HFFc6 (cell line): ENCODE measurements around the gene EEFSEC. TPM values are rescaled to one million over a fixed set of nuclear protein-coding genes. Genes with fewer than 3 reads are reported as not detected.

Experiments used
- DNase-seq: peaks from one replicate; pipeline ENCODE4 v3.0.0-alpha.2; 2018
- H3K27ac Mint-ChIP-seq: 2 replicates; pipeline ENCODE4 v1.8.0; 2020; ENCODE audit warnings: mild to moderate bottlenecking, mixed read lengths
- H3K27me3 Mint-ChIP-seq: 2 replicates; pipeline ENCODE4 v1.8.0; 2021; ENCODE audit warnings: mild to moderate bottlenecking, moderate library complexity, mixed read lengths; ENCODE audit not compliant: insufficient read depth
- H3K36me3 Mint-ChIP-seq: 2 replicates; pipeline ENCODE4 v1.8.0; 2021; ENCODE audit warnings: low read depth, mixed read lengths
- H3K4me1 Mint-ChIP-seq: 2 replicates; pipeline ENCODE4 v1.8.0; 2020; ENCODE audit warnings: low read depth, mixed read lengths
- H3K4me3 Mint-ChIP-seq: 2 replicates; pipeline ENCODE4 v1.8.0; 2020; ENCODE audit warnings: mild to moderate bottlenecking, moderate library complexity, mixed read lengths
- H3K9me3 Mint-ChIP-seq: 2 replicates; pipeline ENCODE4 v1.8.0; 2020; ENCODE audit warnings: mild to moderate bottlenecking, mixed read lengths
- total RNA-seq, 6 experiments: library from RNA; stranded (reverse); fragmentation: NEBNext Ultra II Directional; extraction: Animal tissue kit (Norgen Biotek cat#: 25700); gene quantifications; 2 replicates in 1 of 6; 3 replicates in 5 of 6; pipeline ENCODE4 v1.2.3, GENCODE V29; 2021
- TF ChIP-seq, protein P1 (sequence below): fragments of 200-600 bp; sonication (generic); IDR thresholded peaks from 2 replicates; pipeline ENCODE4 v1.5.0; 2021; ENCODE audit warnings: antibody characterized with exemption, mild to moderate bottlenecking

EEFSEC gene
- total RNA-seq, 6 experiments from 2014 or later, result 8.2 to 11.6 (median 11.0) TPM

DNA sequence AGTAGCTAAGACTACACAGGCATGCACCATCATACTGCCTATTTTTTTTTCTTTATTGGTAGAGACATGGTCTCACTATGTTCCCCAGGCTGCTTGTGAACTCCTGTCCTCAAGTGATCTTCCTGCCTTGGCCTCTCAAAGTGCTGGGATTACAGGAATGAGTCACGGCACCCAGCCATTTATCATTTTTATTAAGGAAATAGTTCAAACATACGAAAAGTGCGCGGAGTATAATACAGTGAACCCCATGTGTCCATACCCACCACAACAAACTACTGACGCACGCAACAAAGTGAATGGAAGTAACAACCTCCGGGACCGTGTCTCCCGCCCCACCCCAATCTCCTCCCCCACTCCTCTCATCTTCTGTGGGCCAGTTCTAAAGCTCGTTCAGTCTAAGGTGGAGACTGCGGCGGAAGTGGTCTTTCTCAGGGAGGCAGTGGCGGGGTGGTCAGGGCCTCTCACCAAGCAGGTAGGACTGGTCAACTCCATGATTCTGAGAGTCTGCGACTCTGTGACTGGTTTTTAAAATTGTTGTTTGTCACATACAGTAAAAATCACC, 271.3 kb downstream of the EEFSEC start:
- Mint-ChIP-seq H3K27ac (no peak overlapping the region), H3K4me1 (peaks cover 7% of the 10 kb centered on the region), H3K4me3 (no peak overlapping the region), H3K9me3 (no peaks in the 10 kb centered on the region), H3K36me3 (no peaks in the 10 kb centered on the region), H3K27me3 (peaks cover 5% of the 10 kb centered on the region; the same call in 1 of the 2 replicates)
- TF ChIP-seq, protein P1, sequence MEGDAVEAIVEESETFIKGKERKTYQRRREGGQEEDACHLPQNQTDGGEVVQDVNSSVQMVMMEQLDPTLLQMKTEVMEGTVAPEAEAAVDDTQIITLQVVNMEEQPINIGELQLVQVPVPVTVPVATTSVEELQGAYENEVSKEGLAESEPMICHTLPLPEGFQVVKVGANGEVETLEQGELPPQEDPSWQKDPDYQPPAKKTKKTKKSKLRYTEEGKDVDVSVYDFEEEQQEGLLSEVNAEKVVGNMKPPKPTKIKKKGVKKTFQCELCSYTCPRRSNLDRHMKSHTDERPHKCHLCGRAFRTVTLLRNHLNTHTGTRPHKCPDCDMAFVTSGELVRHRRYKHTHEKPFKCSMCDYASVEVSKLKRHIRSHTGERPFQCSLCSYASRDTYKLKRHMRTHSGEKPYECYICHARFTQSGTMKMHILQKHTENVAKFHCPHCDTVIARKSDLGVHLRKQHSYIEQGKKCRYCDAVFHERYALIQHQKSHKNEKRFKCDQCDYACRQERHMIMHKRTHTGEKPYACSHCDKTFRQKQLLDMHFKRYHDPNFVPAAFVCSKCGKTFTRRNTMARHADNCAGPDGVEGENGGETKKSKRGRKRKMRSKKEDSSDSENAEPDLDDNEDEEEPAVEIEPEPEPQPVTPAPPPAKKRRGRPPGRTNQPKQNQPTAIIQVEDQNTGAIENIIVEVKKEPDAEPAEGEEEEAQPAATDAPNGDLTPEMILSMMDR, result no peak
- no peak for DNase-seq

DNA sequence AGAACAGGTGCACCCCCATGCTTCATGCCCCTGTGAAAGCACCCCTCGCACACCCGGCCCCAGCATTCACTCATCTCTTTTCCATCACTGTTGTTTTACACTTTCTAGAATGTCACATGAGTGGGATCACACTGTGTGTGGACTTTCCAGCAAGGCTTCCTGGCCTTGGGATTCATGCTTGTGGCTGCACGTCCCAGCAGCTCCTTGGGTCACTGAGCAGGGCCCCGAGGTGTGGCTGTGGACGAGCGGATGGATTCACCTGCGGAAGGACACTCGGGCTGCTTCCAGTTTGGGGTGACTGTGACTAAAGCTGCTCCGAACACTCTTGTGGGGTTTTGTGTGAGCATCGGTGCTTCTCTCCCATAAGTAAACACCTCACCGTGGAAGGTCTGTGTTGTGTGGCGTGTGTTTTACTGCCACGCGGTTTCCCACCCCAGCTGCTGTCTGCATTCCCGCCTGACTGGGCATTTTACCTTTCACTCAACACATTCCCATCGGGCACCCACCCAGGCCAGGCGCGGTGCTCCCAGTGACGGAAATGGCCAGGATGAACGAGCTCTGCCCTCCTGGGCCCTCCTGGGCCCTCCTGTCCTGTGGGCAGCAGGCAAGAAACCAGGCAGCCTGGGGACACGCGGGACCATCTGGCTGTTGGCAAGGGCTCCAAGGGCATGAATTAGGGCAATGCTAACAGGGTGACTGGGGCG, 272.0 kb downstream of the EEFSEC start:
- Mint-ChIP-seq H3K4me3 (no peak overlapping the region), H3K9me3 (no peaks in the 10 kb centered on the region), H3K36me3 (no peaks in the 10 kb centered on the region), H3K27me3 (peaks cover 11% of the 10 kb centered on the region; the same call in 1 of the 2 replicates), H3K4me1 (peaks cover 7% of the 10 kb centered on the region), H3K27ac (no peak overlapping the region)
- TF ChIP-seq, protein P1, result no peak
- DNase-seq, result no peak

DNA sequence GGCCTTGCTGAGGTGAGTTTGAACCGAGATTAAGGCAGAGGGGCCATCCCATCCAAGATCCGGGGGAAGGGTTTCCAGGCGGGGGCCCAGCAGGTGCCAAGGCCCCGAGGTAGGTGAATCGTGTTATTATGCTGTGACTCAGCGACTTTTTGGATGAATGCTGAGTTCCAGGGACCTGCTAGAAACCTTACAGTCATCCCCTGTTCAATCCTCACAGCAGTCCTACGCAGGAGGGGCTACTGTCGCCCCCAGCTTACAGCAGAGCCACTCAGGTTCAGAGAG, 272.5 kb downstream of the EEFSEC start:
- H3K36me3 Mint-ChIP-seq, result no peaks in the 10 kb centered on the region
- no peak overlapping the region for H3K4me3 Mint-ChIP-seq
- DNase-seq, result no peak
- H3K4me1 Mint-ChIP-seq, result peaks cover 7% of the 10 kb centered on the region
- H3K27me3 Mint-ChIP-seq, result peaks cover 14% of the 10 kb centered on the region; the same call in 1 of the 2 replicates
- TF ChIP-seq, protein P1, result no peak
- no peak overlapping the region for H3K27ac Mint-ChIP-seq
- no peaks in the 10 kb centered on the region for H3K9me3 Mint-ChIP-seq

DNA sequence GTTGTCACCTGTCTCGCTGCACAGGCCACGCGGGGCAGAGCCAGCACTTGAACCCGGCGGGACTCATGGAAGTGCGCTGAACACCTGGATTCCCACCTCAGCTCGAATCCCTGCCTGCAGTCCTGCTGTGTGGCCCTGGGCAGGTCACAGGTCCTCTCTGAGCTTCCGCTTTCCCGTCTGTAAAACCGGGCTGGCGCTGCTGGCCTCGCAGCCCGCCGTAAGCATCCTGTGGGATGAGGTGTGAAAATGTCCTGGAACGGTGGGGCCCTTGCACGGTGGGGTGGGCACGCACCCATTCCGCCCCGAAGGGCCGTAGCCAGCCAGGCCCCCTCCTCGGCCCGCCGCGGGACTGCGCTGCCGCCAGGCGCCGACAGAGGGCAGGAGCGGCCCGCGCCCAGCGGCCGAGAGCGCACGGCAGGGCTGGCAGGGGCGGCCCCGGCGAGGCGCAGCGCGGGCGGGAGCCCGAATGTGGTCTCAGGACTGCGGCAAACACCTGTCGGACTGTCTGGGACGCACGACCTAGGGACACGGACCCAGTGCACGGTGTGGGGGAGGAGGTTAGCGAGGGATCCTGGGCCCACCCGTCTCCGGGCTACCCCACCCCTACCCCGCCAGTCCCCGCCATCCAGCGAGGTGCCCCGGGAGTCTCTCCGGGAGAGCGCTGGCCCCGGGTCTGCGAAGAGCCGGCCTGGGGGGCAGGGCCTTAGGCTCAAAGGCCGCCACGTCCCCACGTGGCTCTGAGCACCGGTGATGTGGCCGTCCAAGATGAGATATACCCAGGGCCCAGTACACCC, 273.0 kb downstream of the EEFSEC start:
- Mint-ChIP-seq H3K4me3 (no peak overlapping the region), H3K27ac (no peak overlapping the region), H3K4me1 (peaks cover 7% of the 10 kb centered on the region), H3K9me3 (no peaks in the 10 kb centered on the region), H3K36me3 (no peaks in the 10 kb centered on the region), H3K27me3 (peaks cover 18% of the 10 kb centered on the region; the same call in 1 of the 2 replicates)
- no peak for DNase-seq
- TF ChIP-seq, protein P1, result peak; percentile 91

DNA sequence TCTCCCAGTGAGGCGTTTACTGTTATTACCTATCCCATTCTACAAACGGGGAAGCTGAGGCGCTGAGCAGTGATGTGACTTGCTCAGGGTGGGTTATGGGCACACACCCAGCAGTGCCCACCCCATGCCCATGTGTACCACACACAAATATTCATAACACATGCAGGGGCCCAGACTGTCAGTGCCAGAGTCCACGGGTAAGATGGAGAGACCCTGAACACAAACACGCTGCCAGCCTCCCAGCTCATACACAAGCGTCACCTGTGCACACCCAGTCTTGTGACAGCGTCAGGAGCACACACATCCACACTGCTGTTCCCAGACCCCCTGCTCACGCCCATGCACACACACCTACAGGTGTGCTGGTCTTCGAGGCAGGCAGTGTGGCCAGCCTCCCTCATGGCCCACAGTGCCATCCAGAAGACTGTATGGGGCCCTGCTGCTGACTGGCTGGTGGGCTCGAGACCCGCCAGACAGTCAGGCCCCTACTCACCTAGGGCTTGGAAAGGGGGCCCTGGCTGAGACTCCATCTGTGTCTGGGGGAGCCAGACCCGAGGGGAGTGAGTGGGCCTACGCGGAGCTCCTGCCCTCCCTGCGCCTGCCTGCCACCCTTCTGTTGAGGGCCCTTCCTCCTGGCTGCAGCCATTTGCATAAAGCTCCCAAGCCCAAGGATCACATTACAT, 274.0 kb downstream of the EEFSEC start:
- H3K4me3 Mint-ChIP-seq, result no peak overlapping the region
- no peak for DNase-seq
- no peaks in the 10 kb centered on the region for H3K36me3 Mint-ChIP-seq
- TF ChIP-seq, protein P1, result no peak
- peaks cover 27% of the 10 kb centered on the region for H3K27me3 Mint-ChIP-seq
- no peak overlapping the region for H3K27ac Mint-ChIP-seq
- no peaks in the 10 kb centered on the region for H3K9me3 Mint-ChIP-seq
- H3K4me1 Mint-ChIP-seq, result peaks cover 16% of the 10 kb centered on the region
